ENCODE measurements around the gene PASK.

The PASK gene

GRCh38 chr2:241191081-241191480 lies 41.8 kb upstream of the PASK start:
- no peak for TF ChIP-seq CTCF (IDR thresholded peaks at IDR 0.05; ENCODE audit: low read depth, low read length, missing control alignments)
- DNase-seq (ENCODE audit: low read depth) = no peak
- no peak overlapping the region for H3K4me3 ChIP-seq (ENCODE audit: low read depth, low read length)

- DNase-seq (ENCODE audit: low read depth) = no peak
- no peak overlapping the region for H3K4me3 ChIP-seq (ENCODE audit: low read depth, low read length)
- TF ChIP-seq CTCF (IDR thresholded peaks at IDR 0.05; ENCODE audit: low read depth, low read length, missing control alignments) = no peak
Measured at GRCh38 chr2:241190291-241190981, 41.2 kb upstream of the PASK start.

- H3K4me3 ChIP-seq (ENCODE audit: low read depth, low read length) = no peak overlapping the region
- no peak for DNase-seq (ENCODE audit: low read depth)
- TF ChIP-seq CTCF (IDR thresholded peaks at IDR 0.05; ENCODE audit: low read depth, low read length, missing control alignments) = no peak
Measured at GRCh38 chr2:241189856-241190201, 40.6 kb upstream of the PASK start.

GRCh38 chr2:241189093-241189855 lies 40.0 kb upstream of the PASK start:
- H3K4me3 ChIP-seq (ENCODE audit: low read depth, low read length) = no peak overlapping the region
- DNase-seq (ENCODE audit: low read depth) = no peak
- no peak for TF ChIP-seq CTCF (IDR thresholded peaks at IDR 0.05; ENCODE audit: low read depth, low read length, missing control alignments)

GRCh38 chr2:241188361-241189092 lies 39.3 kb upstream of the PASK start, which contains the start of gene ANO7:
TSS of gene ANO7 (plus strand) at chr2:241188677. CDS start at chr2:241190064, 1,387 bp downstream.
- TF ChIP-seq CTCF (IDR thresholded peaks at IDR 0.05; ENCODE audit: low read depth, low read length, missing control alignments) = no peak
- DNase-seq (ENCODE audit: low read depth) = no peak
- H3K4me3 ChIP-seq (ENCODE audit: low read depth, low read length) = no peak within 1 kb of the TSS

GRCh38 chr2:241187918-241188234 lies 38.6 kb upstream of the PASK start:
- no peak for DNase-seq (ENCODE audit: low read depth)
- TF ChIP-seq CTCF (IDR thresholded peaks at IDR 0.05; ENCODE audit: low read depth, low read length, missing control alignments) = no peak
- no peak overlapping the region for H3K4me3 ChIP-seq (ENCODE audit: low read depth, low read length)

Measured in GM12864 (cell line).